ENCODE measurements around the gene BAG5.

The BAG5 gene

DNA sequence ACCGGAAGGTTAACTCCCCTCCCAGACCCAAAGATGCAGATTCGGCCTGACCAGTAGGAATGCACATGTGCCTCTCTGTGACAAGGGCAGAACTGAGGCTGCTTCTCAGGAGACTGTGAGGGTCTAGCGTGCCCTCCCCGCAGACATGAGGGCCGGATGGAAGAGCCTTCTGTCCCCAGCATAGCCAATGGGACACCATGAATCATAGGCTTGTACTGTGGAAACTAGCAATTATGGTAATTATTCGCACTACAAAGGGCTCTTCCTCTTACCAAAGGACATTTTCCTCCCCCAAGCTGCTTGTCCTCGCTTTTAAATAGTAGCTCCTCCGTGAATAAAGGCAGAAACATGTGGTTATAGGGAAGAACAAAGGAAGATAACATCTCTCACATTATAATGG, 6.5 kb upstream of the BAG5 start:
- in situ Hi-C loops (cut with MboI; ENCODE audit: low sequenced_read_pairs), result no loop called here

DNA sequence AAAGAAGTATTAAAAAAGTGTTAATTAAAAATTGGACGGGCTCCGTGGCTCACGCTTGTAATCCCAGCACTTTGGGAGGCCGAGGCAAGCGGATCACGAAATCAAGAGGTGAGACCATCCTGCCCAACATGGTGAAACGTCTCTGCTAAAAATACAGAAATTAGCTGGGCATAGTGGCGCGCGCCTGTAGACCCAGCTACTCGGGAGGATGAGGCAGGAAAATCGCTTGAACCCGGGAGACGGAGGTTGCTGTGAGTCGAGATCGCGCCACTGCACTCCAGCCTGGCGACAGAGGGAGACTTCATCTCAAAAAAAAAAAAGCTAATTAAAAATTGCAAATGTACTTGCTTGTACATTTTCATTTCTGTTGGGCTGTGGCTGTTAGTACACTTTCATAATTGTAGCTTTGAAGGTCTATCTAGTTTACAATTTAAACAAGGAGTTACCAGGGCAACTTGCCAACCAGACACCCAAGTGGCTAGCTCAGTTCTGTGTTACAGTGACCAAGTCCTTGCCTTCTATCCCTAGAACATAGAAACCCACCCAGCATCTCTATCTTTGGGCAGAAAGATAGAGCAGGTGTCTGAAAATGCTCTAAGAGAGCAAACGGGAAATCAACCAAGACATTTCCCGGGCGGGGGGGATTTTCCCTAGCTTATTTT, 1.5 kb upstream of the BAG5 start:
- in situ Hi-C loops (cut with MboI; ENCODE audit: low sequenced_read_pairs), result no loop called here

DNA sequence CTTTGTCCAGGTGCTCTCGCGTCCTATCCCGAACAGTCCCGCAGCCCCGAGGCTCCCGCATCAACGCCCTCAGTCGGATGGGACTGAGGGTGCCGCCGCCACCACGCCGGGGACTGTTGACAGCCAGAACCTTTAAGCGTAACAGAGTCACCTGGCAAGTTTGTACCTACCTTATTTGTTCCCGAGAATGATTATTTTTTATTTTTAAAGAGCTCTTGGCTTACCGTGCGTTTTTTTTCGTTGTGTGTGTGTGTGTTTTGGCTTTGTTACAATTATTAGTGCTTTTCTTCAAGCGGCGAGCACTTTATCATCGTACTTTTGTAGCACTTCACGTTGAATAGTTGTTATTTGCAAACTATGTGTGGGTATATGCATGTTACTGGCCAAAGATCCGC, 766 bp upstream of the BAG5 start:
- in situ Hi-C loops (cut with MboI; ENCODE audit: low sequenced_read_pairs), result no loop called here

DNA sequence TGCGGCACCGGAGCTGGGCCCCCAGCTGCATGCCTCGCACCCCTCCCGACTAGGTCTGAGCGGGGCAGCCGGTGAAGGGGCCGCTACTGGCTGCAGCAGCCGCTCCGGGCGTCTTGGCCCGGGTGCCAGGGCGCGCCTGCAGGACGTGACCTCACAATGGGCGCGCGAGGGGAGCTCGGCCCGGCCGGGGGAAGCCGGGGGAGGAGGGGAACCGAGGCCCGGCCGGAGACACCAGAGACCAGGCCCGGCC, 353 bp downstream of the BAG5 start:
- in situ Hi-C loops (cut with MboI; ENCODE audit: low sequenced_read_pairs), result no loop called here

DNA sequence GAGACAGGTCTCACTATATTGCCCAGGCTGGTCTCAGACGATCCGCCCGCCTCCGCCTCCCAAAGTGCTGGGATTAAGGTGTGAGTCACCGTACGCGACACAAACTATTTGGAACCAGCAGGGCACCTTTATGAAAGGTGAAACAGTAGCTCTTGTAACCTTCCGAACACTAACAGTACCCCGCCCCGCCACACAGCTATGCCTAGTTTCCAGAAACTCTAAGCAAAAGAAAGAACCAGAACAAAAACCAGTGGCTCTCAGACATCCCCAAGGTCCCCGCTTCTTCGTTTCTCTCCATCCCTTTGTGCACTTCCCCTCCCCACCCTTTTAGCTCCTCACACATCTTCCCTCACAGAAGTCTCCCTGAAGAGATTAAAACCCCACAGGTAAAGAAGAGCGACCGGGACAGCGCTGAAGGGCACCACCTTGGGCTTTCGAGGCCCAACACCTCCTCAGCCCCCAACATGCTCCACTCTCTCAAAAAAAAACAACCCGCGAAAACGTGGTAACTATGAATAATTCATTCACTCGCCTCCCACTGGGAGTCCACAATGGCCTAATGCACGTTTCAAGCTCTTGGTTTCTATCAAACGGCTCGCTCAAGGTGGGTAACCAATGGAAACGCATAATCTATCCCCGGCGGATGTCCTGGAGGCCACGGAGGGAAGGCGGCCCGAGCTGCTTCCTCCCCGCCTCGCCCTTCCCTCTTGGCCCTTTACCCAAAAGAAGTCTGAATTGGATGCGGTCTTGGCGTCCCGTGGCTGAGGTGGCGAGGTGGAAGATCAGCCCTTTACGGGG, 877 bp downstream of the BAG5 start:
- in situ Hi-C loops (cut with MboI; ENCODE audit: low sequenced_read_pairs), result no loop called here

DNA sequence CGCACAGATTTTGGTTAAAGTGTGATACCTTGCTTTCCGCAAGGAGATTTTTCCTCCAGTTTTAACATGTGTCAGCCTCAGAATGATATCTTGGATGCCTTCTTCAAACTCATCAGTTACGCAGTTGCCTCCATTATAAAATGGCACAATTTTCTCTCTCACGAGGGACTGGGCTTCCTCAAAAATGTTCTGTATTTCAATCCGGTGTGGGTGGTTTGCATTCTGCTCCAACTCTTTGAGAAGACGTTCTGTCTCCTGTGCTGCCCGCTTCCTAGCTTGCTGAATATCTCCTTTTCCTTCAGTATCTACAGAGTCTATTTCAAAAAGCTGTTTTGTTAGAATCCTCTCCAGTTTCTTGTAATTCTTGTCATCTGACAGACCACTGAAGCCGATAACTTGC, 1.8 kb downstream of the BAG5 start:
- in situ Hi-C loops (cut with MboI; ENCODE audit: low sequenced_read_pairs), result no loop called here

DNA sequence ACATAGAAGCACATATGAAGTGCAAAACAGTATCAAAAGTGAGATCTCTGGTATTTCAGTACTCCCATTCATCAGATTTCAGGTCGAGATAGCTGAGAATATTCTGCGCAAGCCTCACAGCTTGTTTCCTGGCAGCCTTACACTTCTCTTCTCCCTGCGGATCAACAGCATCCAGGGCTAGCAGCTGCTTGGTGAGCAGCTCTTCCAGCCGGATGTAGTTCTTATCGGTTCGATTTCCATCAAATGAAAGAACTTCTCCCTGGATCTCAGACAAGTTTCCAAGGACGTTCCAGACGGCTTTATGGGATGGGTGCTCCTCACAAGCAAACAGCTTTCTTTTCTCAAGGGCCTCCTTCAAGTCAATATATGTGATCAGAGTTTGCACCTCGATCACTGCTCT, 2.7 kb downstream of the BAG5 start:
- in situ Hi-C loops (cut with MboI; ENCODE audit: low sequenced_read_pairs), result no loop called here

DNA sequence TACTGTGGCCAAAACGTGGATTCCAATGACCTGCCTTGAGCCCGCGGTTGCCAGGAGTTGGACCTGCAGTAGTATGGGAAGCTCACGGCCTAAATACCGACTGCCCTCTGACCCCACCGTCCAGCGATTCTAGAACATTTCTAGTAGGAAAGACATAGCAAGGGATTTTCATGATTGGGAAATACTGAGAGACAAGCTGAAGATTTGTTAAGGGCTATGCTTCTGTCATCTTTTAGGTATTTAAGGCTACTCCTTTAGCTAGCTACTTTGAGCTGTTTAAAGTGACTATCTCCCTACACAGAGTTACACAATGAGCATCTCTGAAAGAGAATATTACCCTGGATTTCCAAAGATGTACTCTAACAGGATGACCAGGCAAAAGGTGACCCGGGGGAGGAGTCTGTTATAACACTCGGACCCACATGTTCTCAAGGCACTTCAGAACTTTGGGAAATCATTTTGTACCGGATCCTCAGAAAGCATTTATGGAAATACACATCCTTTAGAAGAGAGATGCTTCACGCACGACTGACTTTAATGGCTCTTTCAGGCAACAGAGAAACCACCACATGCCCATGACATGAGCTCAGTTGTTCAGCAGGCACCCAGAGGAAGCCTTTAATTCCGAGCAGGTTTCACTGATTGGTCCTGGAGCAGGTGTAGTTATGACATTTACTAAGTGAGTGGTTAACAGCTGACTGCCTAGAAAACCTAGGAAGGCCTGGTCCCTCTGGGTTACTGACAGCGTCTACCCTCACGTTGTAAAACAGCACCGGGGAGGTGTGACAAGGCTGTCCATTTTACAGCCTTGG, 4.2 kb downstream of the BAG5 start:
- in situ Hi-C loops (cut with MboI; ENCODE audit: low sequenced_read_pairs), result no loop called here

DNA sequence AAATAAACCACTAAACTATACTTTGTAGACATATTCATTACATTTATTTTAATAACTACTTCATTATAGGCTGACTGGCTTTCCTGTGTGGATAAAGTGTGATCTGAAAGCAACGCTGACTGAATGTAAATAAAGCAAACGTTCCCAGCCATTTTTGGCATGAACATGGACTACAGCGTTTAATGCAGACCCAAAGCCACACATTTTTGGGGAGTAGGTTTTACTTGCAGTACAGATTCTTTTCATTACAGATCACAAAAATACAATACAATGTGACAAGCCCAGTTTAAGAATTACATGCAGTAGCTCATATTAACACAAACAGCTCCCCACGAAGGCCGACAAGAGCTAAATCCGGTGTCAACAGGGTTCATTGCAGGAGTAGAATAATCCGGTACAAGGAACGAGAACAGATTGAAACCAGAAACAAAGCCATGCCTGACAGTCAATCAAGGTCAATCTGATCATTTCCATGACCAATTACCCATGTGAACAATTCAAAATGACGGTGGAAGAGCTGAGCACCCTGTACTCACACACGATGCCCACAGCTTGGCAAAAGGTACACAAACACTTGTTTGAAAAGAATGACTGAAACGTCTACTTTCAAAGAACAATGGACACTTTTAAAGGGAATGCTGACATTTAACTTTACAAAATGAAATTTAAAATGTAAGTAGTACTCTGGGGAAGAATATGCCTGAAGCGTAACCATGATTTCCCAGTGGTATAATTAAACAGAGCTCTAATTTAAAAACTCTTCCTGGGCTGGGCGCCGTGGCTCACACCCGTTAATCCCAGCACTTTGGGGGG, 5.3 kb downstream of the BAG5 start:
- in situ Hi-C loops (cut with MboI; ENCODE audit: low sequenced_read_pairs), result no loop called here

DNA sequence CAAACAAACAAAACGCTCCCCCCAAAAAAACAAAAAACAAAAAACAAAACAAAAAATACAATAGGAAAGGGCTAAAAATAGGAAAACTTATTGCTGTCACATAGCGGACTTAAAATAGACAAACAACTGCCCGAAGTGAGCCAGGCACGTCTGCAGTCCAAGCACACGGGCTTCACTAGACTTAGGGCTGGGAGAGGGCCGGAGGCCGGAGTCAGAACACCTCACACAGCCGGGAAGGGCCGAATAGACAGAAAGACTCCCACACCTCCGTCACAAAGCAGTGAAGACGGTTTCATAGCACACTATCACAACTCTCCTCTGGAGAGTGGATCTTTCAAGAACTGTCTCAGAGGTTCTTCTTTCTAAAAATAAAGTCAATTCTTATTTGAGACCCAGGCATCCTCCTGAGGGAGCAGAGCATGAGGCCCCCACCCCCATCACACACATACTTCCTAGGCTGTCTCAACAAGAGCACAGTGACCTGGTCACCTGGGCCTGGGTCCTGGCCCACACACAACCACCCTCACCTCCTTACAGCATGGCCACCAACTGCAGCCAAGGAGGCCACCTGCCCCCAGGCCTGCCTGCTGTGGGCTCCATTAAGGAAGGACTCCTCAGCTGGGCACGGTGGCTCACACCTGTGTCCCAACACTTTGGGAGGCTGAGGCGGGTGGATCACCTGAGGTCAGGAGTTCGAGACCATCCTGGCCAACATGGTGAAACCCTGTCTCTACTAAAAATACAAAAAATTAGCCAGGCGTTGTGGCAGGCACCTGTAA, 6.7 kb downstream of the BAG5 start:
- in situ Hi-C loops (cut with MboI; ENCODE audit: low sequenced_read_pairs), result no loop called here

DNA sequence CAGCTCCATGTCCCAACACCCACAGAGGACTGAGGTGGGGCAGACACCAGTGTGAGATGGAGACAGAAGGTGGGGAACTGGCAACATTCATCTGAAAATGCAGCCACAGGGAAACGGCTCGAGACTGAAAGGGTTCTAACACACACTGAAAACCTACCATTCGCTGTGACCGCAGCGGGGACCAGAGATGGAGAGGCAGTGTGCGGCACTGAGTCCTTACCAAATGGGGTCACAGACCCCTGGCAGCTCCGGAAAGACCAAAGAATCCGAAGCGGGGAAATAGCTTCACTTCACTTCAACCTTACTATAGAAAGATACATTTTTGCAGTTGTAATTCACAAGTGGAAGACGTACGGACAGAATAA, 9.6 kb downstream of the BAG5 start:
- in situ Hi-C loops (cut with MboI; ENCODE audit: low sequenced_read_pairs), result no loop called here

DNA sequence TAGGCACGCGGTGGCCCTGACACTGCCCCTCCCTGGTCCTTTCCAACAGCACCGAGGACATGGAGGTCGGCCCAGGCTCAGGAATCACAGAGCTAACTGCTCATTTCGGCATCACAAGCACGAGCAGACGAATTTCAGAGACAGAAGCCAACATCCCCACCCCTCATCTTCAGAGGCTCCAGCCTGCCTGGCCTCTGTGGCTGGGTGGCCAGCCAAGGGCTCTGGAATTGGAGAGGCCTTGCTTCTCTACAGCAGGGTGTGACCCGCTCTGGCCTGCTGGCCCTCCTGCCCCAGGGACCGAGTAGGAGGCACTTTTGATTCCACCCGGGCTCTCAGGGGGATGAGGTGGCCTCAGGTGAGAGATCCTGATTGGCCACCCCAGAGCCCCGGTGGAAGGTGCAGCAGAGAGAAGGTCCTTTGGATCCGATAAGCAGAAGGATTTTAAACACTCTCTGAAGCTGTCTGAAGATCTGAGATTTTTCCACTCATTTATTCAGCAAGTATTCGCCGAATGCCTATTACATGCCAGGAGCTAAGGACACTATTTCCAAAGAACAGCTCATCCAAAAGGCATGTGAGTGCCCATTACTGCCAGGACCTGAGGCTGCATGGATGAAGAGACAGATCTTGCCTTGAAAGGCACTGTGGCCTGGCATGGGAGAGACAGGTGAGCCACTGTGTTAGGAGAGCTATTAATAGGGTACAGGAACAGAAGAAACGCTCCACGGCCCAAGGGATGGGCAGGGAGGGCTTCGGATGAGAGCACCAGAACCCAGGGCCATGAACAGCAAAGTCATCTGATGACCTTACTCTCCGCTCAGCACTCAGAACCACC, 10.2 kb downstream of the BAG5 start:
- in situ Hi-C loops (cut with MboI; ENCODE audit: low sequenced_read_pairs), result no loop called here

DNA sequence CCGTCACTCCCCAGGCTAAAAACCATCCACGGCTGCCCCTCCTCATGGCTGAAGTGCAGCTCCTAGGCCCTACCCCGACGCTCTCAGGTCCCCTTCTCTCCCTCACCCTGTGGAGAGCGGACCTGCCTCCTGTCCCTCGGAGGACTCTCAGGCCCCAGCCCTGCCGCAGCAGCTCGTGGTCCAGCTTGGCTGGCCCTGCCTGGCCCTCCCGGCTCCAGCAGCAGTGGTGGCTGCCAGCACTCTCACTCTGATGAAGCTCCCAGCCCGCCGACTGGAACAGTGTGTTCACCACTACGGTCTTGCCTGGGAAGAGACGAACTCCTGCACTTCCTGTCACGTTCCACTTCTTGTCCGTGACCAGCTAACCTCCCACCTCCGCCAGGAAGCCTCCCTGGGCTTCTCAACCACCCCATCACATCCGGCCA, 11.1 kb downstream of the BAG5 start:
- in situ Hi-C loops (cut with MboI; ENCODE audit: low sequenced_read_pairs), result no loop called here

DNA sequence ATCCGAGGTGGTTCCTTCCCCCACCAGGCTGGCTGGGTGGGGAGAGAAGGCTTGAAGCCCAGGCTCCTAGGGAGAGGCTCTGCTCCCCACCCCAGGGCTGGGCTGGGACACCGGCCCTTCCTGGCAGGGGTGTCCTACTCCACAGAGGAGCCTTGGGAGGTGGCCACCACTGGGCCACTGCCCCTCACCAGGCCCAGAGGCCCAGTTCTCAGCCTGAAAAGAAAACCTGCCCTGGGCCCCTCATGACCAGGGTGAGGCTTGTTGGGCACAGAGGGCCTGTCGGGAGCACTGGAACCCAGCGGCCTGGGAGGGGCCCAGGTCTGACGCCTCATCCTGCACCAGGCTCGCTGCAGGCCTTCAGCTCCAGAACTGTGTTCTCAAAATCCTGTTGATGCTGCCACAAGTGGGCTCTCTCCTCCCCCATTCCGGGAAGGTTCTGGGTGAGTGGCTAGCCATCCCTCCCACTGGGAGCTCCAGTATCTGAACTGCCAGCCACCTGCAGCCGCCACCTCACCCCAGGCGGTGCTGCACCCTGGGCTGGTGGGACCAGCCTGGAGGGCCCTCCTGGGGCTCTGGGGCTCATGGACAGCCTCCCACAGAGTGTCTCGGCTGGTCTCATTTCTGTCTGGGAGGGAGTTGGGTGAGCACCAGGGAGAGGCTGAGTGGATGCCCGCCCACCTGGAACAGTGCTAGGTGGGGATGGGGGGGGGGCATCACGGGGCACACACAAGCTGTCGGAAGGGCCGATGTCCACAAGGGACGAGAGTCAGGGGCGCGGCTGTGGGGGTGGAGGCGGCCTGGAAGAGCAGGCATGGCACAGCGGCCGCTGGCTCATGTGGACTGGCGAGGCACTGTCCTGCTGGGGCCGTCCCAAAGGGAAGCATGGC, 11.8 kb downstream of the BAG5 start:
- in situ Hi-C loops (cut with MboI; ENCODE audit: low sequenced_read_pairs), result no loop called here

DNA sequence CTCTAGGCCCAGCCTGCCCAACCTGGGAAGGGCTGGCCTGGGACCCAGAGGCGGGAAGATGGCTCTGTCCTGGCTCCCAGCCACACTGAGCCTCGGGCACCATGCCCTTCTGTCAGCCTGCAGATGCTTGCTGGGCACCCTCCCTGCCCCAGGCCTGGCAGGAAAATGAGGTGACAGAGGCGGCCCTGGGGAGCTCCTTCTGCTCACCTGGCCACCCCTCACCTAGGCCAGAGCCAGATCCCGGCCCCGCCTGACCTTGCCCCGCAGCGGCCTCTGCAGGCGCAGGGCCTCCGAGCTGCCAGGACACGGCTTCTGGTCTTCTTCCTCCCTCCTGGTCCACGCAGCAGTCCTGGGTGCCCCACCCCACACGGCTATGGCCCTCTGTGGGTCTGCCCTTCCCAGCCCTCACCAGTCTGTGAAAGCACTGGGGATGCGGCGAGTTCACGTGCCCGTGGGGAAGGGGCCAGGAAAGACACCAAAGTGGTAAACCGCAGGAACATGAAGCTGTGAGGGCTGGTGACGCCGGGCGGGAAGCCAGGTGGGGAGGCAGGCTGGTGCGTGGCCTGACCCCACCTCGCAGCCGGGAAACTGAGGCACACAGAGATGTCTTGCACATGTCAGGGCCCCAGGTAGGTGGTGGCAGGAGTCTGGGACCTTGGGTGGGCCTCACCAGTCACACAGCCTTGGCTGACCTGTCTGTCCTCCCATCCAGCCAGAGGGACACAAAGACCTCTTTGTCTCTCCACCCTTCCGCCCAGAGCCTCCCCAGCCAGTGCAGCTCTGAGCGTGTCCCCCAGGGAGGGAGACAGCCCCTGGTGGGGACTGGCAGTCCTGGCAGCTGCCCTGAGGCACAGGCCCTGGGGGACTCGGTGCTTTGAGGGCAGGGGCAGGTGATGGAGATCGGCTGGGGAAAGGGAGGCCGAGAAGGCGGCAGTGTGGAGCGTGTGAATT, 12.8 kb downstream of the BAG5 start:
- in situ Hi-C loops (cut with MboI; ENCODE audit: low sequenced_read_pairs), result loop anchor here (5.0 to 25.0 kb wide), 2 partner anchors 47 to 462 kb away; partner anchors contain the start of genes EXOC3L4 and LBHD2

DNA sequence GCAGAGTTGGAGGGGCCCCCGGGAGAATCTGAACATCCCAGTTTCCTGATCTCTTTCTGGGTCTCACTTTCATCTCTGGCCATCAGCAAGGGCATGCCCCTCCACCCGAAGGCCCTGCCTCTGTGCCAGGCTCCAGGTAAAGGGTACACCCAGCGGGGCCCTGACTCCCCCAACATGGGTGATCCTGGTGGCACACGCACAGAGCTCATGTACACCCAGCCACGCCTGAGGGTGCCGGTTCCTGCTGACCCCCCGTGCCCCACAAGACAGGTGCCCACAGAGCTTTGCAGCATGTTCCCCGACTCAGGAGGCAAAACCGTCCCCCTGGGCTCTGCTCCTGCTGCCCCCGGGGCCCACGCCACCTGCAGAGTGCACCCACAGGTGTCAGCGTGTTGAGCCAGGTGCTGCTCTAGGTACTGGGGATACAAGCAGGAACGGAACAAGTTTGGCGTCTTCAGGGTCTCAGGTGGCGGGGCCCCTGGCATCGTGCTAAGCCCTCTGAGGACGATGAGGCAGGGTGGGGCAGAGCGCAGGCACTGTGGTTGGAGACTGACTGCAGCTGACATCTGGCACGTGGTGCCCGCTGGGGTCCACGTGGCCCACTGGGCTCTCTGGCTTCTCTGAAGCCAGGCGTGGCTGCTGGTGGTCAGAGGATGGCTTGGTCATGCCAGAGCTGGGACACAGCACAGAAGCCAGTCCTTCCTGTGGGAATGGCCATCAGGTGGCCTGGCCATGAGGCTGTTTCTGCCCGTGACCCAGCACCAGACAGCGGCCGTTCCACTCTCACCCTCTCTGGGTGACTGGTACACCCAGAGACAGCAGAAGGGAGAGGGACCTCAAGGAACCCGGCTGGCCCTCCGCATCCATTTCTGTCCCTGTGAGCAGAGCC, 13.8 kb downstream of the BAG5 start:
- in situ Hi-C loops (cut with MboI; ENCODE audit: low sequenced_read_pairs), result loop anchor here (5.0 to 25.0 kb wide), 2 partner anchors 46 to 461 kb away; partner anchors contain the start of genes EXOC3L4 and LBHD2
